ENCODE data around the gene DCTN4. TPM values are rescaled to one million over a fixed set of nuclear protein-coding genes. Genes with fewer than 3 reads are reported as not detected.
"Not testable (repeated sequence)": the region's sequence is repeated elsewhere in the genome, so short reads cannot be mapped to it uniquely, and the experiment has no call there.

The DCTN4 gene
- total RNA-seq, 4 donors from 2014 or later: 49.8 to 78.6 (median 55.2) TPM

DNA sequence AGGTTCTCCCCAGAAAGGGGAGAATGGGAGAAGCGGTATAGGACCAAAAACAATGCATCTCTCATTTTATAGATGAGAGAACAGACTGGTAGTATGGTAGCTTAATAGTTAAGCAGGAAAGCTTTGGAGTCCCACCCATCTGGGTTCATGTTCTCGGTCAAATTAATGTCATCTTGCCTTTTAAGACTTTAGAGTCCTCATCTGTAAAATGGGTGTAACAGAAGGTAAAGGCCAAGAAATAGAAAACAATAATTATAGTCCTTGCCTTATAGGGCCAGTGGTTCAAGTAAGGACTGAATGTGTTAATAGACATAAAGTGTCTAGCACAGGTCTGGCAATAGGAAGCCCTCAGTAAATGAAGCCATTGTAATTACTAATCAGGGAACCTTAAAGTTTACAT lies 36.1 kb upstream of the DCTN4 start:
- no peaks in the 10 kb centered on the region for H3K9me3 ChIP-seq
- H3K4me1 ChIP-seq: peaks cover 0 to 19% (median 0%) of the 10 kb centered on the region in 3 donors
- H3K27me3 ChIP-seq: no peaks in the 10 kb centered on the region
- H3K36me3 ChIP-seq: peaks cover 0 to 33% of the 10 kb centered on the region in 2 donors
- WGBS, 2 donors (ENCODE audit: low coverage in 1 of 2): 84 to 92% methylated on average over 2 of the region's 2 CpGs
- TF ChIP-seq, protein P1, sequence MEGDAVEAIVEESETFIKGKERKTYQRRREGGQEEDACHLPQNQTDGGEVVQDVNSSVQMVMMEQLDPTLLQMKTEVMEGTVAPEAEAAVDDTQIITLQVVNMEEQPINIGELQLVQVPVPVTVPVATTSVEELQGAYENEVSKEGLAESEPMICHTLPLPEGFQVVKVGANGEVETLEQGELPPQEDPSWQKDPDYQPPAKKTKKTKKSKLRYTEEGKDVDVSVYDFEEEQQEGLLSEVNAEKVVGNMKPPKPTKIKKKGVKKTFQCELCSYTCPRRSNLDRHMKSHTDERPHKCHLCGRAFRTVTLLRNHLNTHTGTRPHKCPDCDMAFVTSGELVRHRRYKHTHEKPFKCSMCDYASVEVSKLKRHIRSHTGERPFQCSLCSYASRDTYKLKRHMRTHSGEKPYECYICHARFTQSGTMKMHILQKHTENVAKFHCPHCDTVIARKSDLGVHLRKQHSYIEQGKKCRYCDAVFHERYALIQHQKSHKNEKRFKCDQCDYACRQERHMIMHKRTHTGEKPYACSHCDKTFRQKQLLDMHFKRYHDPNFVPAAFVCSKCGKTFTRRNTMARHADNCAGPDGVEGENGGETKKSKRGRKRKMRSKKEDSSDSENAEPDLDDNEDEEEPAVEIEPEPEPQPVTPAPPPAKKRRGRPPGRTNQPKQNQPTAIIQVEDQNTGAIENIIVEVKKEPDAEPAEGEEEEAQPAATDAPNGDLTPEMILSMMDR (IDR thresholded peaks at IDR 0.05): no peak
- TF ChIP-seq POLR2A (IDR thresholded peaks at IDR 0.05): no peak
- TF ChIP-seq POLR2AphosphoS5 (IDR thresholded peaks at IDR 0.05): no peak
- TF ChIP-seq EP300 (IDR thresholded peaks at IDR 0.05): no peak
- H3K4me3 ChIP-seq: no peak overlapping the region
- no peak overlapping the region for H3K27ac ChIP-seq
- ATAC-seq: no peak

DNA sequence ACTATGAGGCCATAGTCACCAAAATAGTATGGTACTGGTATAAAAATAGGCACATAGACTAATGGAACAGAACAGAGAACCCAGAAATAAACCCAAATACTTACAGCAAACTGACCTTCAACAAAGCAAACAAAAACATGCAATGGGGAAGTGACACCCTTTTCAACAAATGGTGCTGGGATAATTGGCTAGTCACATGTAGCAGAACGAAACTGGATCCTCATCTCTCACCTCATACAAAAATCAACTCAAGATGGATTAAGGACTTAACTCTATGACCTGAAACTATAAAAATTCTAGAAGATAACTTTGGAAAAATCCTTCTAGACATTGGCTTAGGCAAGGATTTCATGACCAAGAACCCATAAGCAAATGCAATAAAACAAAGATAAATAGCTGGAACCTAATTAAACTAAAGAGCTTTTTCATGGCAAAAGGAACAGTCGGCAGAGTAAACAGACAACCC lies 34.6 kb upstream of the DCTN4 start:
- ATAC-seq, H3K4me3 ChIP-seq, H3K27ac ChIP-seq, H3K27me3 ChIP-seq, H3K9me3 ChIP-seq: not testable (repeated sequence)
- Histone ChIP-seq H3K36me3 (peaks cover 0 to 32% of the 10 kb centered on the region in 2 donors), H3K4me1 (peaks cover 0 to 33% (median 0%) of the 10 kb centered on the region in 3 donors)
- 72 to 87% methylated on average over 2 of the region's 2 CpGs for WGBS, 2 donors (ENCODE audit: low coverage in 1 of 2)

DNA sequence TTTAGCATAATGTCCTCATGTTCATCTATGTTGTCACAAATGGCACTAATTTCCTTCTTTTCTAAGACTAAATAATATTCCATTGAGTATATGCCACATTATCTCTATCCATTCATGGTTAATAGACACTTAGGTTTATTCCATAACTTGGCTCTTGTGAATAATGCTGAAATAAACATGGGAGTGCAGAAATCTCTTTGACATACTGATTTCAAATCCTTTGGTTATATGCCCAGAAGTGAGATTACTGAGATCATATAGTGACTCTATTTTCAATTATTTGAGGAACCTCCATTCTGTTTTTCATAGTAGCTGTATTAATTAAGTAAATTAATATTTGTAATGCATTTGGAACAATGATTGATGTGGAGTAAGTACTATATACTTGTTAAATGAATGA lies 32.7 kb upstream of the DCTN4 start:
- peaks cover 0 to 52% (median 0%) of the 10 kb centered on the region in 3 donors for H3K4me1 ChIP-seq

DNA sequence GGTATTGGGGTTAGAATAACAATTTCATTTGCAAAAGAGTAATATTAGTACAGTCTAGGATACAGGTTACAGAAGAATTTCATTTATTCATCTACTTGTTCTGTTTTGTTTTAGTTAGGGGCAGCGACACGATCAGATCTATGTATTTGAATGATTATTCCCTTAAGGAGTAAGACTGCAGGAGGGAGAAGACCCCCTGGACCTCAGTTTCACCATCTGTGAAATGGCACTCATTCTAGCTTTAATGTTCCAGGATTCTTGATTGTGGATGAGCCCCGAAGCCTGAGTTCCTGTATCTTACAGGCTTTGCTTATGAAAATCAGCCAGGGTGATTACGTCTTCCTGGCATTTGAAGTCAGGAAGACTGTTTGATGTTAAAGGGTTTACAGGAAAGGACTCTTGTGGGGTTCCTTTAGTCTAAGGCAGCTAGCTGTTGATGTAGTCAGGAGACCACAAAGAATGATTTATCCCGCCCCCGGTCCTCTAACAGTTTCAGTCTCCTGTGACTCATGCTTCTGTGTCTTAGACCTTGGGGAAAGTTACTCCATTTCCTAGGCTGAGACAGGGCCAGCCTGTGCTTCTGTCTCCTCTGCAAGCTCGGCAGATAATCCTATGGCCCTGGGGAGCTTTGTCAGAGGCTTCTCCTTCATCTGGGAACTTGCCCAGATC lies 31.3 kb upstream of the DCTN4 start:
- H3K27me3 ChIP-seq: no peaks in the 10 kb centered on the region
- WGBS, 2 donors (ENCODE audit: low coverage in 1 of 2): 70 to 74% methylated on average over 4 to 5 of the region's 7 CpGs
- H3K9me3 ChIP-seq: no peaks in the 10 kb centered on the region
- no peak overlapping the region for H3K4me3 ChIP-seq
- ATAC-seq: peak; percentile 66
- H3K36me3 ChIP-seq: peaks cover 0 to 1% of the 10 kb centered on the region in 2 donors
- H3K27ac ChIP-seq: peak overlapping the region in 2 of 4 donors; percentile 5 to 12
- H3K4me1 ChIP-seq: peaks cover 0 to 56% (median 0%) of the 10 kb centered on the region in 3 donors
- TF ChIP-seq POLR2AphosphoS5 (IDR thresholded peaks at IDR 0.05): peak; percentile 58
- no peak for TF ChIP-seq POLR2A (IDR thresholded peaks at IDR 0.05)
- TF ChIP-seq, protein P1 (IDR thresholded peaks at IDR 0.05): no peak
- no peak for TF ChIP-seq EP300 (IDR thresholded peaks at IDR 0.05)

More for the DNA sequence above, 32.7 kb upstream of the DCTN4 start:
- no peak overlapping the region for H3K27ac ChIP-seq
- no peak overlapping the region for H3K4me3 ChIP-seq
- no peaks in the 10 kb centered on the region for H3K9me3 ChIP-seq
- peaks cover 0 to 16% of the 10 kb centered on the region in 2 donors for H3K36me3 ChIP-seq
- TF ChIP-seq POLR2AphosphoS5 (IDR thresholded peaks at IDR 0.05) (no peak), EP300 (IDR thresholded peaks at IDR 0.05) (no peak), POLR2A (IDR thresholded peaks at IDR 0.05) (no peak)
- TF ChIP-seq, protein P1 (IDR thresholded peaks at IDR 0.05): no peak
- no peak for ATAC-seq
- H3K27me3 ChIP-seq: no peaks in the 10 kb centered on the region

DNA sequence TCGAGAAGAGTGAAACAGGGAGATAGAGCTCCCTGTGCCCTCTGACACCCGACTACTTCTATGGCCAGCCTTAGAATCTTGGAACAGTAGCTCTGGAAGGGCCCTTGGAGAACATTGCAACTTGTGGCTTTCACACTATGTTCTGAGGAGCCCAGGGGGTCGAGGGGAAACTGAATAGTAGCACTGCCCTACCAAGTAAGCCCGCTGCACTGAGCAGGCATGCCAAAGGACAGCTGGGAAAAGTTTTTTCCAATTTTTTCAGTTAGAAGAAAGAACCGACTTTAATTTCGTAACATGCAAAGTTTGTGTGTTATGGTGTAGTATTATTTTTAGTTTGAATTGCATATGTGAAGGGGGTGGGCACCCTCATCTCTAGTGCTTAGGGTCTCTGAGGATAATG lies 30.6 kb upstream of the DCTN4 start:
- Histone ChIP-seq H3K4me3 (no peak overlapping the region), H3K27ac (peak overlapping the region in 2 of 4 donors; percentile 5 to 12), H3K36me3 (no peaks in the 10 kb centered on the region), H3K27me3 (no peaks in the 10 kb centered on the region), H3K9me3 (no peaks in the 10 kb centered on the region), H3K4me1 (peaks cover 0 to 58% (median 0%) of the 10 kb centered on the region in 3 donors)
- WGBS, 2 donors (ENCODE audit: low coverage in 1 of 2): 75 to 76% methylated on average over 6 of the region's 6 CpGs
- no peak for ATAC-seq
- TF ChIP-seq, protein P1 (IDR thresholded peaks at IDR 0.05): no peak
- no peak for TF ChIP-seq EP300 (IDR thresholded peaks at IDR 0.05)
- TF ChIP-seq POLR2AphosphoS5 (IDR thresholded peaks at IDR 0.05): no peak
- TF ChIP-seq POLR2A (IDR thresholded peaks at IDR 0.05): no peak

Measured in gastroesophageal sphincter (tissue), 4 donors.